PFSK-1 (cell line): Measurements from ENCODE around the gene C20orf141.

Experiments
- FOXP2 ChIP-seq: optimal IDR thresholded peaks from 2 replicates; pipeline ENCODE3; 2011; ENCODE audit warnings: borderline replicate concordance, control low read depth, inconsistent platforms; ENCODE audit not compliant: insufficient read depth; ENCODE audit errors: extremely low read length, extremely low read depth
- POLR2AphosphoS5 ChIP-seq: IDR thresholded peaks from 2 replicates; pipeline ENCODE4 v1.6.1; 2012; ENCODE audit warnings: low read depth, mild to moderate bottlenecking, control low read depth, low read length, moderate library complexity
- SIN3A ChIP-seq: IDR thresholded peaks from 2 replicates; pipeline ENCODE4 v1.6.1; 2012; ENCODE audit warnings: mild to moderate bottlenecking, low read length, moderate library complexity, borderline replicate concordance; ENCODE audit not compliant: insufficient read depth
- TF ChIP-seq, protein P1 (sequence below), 2 experiments: IDR thresholded peaks; 2 replicates each; pipeline versions ENCODE4 v1.6.1 to v1.8.0; 2011 to 2012; ENCODE audit warnings: low read depth in 2 of 2, low read length in 2 of 2, control low read depth in 1 of 2, inconsistent platforms in 1 of 2, mild to moderate bottlenecking in 1 of 2, moderate library complexity in 1 of 2; ENCODE audit not compliant: insufficient read depth in 1 of 2

DNA sequence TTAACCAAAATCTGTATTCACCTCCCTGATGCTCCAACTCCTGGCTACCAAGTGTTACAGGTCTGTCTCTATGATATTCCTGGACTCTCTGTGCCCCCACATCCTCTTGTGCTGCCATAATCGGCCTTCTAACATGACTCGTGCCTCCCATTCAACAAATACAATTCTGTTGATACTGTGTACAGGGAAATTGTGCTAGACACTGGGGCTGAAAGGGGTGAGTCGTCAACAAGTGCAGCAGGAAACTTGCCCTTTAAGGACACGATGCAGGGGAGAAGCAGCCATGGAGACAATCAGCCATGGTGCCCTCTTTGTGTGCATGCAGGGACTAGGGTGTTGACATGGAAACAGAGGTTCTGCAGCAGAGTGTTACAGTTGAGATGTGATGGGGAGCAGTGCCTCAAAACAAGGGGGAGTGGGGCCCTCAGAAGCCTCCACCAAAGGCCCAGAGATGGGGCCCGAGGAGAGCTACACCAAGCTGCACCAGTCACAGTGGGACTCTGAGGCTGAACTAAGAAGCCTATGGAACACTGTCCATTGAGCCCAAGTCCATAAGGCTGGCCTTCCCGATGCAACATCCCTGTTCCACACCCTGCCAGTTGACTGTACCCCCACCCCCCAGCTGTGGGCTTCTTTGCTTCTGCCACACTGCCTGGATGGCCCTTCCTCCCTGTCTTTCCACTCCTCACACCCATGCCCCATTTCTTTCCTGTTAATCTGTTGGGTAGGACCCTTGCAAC, 22.6 kb downstream of the C20orf141 start:
- TF ChIP-seq SIN3A = no peak
- TF ChIP-seq POLR2AphosphoS5 = no peak
- TF ChIP-seq, protein P1, sequence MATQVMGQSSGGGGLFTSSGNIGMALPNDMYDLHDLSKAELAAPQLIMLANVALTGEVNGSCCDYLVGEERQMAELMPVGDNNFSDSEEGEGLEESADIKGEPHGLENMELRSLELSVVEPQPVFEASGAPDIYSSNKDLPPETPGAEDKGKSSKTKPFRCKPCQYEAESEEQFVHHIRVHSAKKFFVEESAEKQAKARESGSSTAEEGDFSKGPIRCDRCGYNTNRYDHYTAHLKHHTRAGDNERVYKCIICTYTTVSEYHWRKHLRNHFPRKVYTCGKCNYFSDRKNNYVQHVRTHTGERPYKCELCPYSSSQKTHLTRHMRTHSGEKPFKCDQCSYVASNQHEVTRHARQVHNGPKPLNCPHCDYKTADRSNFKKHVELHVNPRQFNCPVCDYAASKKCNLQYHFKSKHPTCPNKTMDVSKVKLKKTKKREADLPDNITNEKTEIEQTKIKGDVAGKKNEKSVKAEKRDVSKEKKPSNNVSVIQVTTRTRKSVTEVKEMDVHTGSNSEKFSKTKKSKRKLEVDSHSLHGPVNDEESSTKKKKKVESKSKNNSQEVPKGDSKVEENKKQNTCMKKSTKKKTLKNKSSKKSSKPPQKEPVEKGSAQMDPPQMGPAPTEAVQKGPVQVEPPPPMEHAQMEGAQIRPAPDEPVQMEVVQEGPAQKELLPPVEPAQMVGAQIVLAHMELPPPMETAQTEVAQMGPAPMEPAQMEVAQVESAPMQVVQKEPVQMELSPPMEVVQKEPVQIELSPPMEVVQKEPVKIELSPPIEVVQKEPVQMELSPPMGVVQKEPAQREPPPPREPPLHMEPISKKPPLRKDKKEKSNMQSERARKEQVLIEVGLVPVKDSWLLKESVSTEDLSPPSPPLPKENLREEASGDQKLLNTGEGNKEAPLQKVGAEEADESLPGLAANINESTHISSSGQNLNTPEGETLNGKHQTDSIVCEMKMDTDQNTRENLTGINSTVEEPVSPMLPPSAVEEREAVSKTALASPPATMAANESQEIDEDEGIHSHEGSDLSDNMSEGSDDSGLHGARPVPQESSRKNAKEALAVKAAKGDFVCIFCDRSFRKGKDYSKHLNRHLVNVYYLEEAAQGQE (IDR thresholded peaks at IDR 0.05; ENCODE audit: insufficient read depth in 1 of 2, low read depth in 2 of 2, low read length in 2 of 2) = no peak
- no peak for TF ChIP-seq FOXP2
